M059J (cell line): Measurements from ENCODE around the gene TMEM231. TPM values are rescaled to one million over a fixed set of nuclear protein-coding genes. Genes with fewer than 3 reads are reported as not detected.
"Not testable (repeated sequence)": the region's sequence is repeated elsewhere in the genome, so short reads cannot be mapped to it uniquely, and the experiment has no call there.

Source experiments
- DNase-seq: peaks from one replicate; pipeline ENCODE4 v3.0.0-alpha.2; 2012; ENCODE audit warnings: low read depth
- total RNA-seq: library from RNA; depleted of rRNA; stranded (reverse); fragments of >200 nt; shearing (Covaris generic); gene quantifications from 2 replicates; pipeline ENCODE4 v1.2.3, GENCODE V29; 2014

The TMEM231 gene
- total RNA-seq, 1 experiment from 2014 or later, result 11.0 TPM

DNA sequence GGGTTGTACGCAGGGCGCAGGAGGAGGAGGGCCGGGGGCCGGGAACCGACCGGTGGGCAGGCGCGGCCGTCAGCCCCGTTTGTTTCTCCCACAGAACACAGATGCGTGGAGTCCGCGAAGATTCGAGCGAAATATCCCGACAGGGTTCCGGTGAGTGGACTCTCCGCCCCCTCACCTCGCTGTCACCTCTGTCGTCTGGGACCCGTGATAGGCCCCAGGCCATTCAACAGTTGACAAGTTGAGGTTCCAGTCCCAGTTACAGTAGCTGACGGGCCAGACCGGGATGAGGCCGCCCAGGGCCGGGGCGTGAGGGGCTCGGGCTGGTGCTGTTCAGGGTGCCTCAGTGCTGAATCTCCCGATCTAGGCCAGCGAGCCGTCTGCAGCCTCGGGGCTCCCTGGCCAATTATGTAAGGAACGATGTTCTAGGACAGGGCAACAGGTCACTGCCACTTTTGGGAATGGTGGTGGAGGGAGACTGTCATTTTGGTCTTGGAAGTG lies 10.8 kb upstream of the TMEM231 start:
- DNase-seq, result peak; percentile 12

DNA sequence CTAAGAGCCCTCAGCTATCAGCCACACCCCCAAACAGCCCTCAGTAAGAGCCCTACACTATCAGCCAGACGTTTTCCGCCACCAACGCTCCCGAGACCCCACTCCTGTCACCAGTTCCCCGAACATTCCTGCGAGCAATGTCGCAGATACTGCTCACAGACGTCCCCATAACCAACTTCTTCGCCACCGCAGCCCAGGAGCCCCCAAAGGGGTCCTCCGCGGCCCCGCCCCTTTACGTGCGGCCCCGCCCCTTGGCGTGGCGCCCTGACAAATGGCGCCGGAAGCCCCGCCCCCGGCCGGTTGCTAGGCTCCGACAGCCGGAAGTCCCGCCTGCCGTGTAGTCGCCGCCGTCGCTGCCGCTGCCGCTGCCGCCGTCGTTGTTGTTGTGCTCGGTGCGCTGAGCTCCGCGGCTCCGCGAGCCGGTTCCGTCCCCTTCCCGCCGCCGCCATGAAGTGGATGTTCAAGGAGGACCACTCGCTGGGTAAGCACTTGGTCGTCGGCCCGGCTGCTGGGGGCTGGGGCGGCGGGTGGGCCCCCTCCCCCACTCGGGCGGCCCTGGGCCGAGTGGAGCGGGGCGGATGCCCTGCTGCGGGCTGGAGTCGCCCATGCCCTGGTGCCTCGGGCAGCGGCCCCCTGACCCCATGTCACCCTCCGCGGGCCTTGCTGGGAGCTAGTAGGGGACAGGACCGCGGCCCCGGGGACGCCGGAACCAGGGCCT lies 10.1 kb upstream of the TMEM231 start, which contains the start of gene GABARAPL2:
TSS of gene GABARAPL2 (plus strand) at position 340 of the 718 bp plus-strand sequence. CDS start at position 448, 108 bp downstream.
- DNase-seq, result peak; percentile 68

DNA sequence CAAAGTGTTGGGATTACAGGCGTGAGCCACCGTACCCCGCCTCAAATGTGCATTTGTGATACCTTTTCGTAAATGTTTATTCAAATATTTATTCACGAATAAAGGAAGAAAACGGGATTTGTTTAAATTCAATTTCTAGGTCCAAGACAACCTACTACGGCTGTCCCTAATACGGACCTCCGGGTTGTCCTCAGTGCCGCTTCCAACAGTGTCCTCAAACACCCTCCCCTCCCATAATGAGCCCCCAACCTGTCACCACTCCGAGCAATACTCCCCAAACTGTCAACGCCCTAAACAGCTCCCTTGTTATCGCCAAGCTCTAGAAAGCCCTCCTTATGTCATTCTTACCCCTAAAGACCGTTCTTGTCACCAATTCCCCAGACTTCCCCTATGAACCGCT lies 9.6 kb upstream of the TMEM231 start:
- DNase-seq, result no peak

GRCh38 chr16:75559564-75560372 lies 3.7 kb upstream of the TMEM231 start:
- DNase-seq, result peak; percentile 55

- DNase-seq, result no peak
These were observed 2.9 kb upstream of the TMEM231 start for GRCh38 chr16:75558846-75559401.

GRCh38 chr16:75556431-75556950 lies 439 bp upstream of the TMEM231 start:
- DNase-seq, result no peak

DNA sequence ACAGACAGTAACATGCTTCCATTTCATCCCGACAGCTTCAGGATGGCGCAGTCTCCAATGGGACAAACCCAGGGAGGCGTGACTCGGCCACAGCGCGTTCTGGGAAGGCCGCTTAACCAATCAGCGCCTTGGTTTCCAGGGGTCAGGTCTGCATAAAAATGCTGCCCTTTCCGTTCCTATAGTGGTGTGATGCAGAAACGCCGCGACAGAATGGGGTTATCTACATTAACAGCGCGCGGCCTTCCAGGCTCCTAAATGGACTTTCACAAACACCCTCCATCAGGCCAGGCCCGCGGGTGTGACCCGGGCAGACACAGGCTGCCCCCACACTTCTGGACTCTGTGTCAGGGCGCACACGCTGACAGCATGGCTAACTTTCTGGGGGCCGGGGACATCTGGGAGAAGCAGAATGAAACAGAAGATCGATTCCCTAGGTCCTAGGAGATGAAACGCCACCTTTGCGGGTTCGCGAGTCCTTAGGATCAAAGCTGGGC lies 792 bp downstream of the TMEM231 start:
- peak; percentile 91 for DNase-seq

DNA sequence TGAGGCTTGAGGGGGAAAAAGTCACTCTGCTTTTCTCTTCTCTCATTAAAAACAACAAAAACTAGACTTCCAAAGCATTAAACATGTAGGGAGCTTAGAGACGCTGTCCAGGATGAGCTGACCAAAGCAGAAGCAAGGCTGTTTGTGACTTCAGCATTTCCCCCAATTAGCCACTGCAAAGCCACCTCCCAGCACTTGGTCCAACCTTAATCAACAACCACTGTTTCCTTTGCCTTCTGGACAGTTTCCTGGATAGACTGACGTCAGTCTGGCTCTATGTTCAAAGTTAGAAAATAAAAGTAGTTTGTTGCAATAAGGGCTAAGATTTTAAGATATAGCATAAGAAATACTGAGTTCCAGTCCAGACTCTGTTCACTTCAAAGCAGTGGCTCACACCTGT lies 3.1 kb downstream of the TMEM231 start:
- DNase-seq, result no peak

GRCh38 chr16:75550211-75550662 lies 5.8 kb downstream of the TMEM231 start:
- peak; percentile 35 for DNase-seq

- DNase-seq, result not testable (repeated sequence)
These were observed 7.6 kb downstream of the TMEM231 start for GRCh38 chr16:75548456-75548855.

GRCh38 chr16:75546293-75546692 lies 9.8 kb downstream of the TMEM231 start:
- DNase-seq, result no peak

DNA sequence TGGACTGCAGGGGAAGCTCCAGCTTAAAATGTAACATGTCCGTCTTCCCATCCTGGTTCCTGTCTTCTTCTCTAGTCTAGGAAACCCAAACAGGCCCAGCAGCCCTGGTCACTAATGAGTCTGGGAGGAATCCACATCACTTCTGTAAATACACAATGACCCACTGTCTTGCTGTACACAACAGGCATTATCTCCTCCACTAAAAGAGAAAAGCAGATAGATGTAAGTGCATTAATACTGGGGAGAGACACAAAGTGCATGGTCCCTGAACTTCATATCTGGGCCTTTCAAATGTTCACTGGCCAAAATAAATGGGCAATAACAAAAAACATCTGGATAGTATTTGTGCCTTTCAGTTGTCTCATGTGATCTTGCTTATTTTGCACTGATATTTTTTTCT lies 10.2 kb downstream of the TMEM231 start:
- not testable (repeated sequence) for DNase-seq

- DNase-seq, result not testable (repeated sequence)
These were observed 13.6 kb downstream of the TMEM231 start for GRCh38 chr16:75542462-75542861.

DNA sequence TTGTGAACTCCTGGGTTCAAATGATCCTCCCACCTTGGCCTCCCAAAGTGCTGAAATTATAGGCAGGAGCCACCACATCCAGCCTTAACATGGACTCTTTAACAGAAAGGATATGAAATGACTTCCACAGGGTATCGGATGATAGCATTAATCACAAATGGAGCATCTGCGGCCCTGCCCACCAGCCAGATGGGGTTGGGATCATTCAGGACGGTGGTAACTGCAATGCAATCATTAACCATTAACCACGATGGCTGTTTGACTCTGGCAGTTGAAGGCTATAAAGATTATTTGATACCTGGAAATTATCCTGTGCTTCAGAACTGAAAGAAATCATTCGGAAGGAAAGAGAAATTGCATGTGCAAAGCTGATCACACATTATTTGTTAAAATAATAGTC lies 14.8 kb downstream of the TMEM231 start:
- DNase-seq, result no peak

DNA sequence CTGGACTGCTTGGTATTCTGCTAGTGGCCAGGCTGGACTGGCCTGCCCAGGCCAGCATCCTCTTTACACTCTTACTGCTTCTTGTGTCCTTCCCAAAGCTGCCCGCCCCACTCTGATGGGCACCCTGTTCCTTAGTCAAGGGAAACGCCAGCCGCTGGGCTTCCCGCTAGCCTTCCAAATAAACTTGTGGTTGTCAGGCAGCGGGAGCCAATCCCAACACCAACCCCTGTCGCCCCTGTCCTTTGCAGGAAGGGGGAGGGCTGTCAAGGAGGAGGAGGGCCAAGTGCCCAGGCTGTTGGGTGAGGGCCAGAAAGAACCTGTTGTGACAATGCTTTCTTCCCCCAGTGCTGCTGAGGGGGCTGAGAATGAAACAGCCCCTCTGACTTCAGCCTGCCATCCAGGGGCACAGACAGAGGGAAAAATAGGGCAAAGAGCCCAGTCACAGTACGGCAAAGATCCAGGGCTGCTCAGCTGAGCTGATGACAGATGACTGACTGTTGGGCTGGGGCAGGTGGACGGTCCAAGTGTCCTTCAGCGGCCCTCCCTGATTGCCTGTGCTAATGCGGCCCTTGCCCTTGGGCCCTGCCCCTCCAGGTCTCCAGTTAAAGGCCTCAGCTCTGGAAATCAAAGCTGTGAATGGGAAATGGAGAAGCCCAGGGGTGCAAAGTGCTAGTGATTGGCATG lies 17.0 kb downstream of the TMEM231 start:
- DNase-seq, result not testable (repeated sequence)

GRCh38 chr16:75537776-75538175 lies 18.3 kb downstream of the TMEM231 start:
- no peak for DNase-seq

- no peak for DNase-seq
These were observed 20.2 kb downstream of the TMEM231 start, which contains the start of gene CHST5 for GRCh38 chr16:75535901-75536300. CHST5 (minus strand) TSS chr16:75536108; CDS start chr16:75530384, 5,724 bp downstream.

GRCh38 chr16:75535211-75535843 lies 20.7 kb downstream of the TMEM231 start:
- no peak for DNase-seq

DNA sequence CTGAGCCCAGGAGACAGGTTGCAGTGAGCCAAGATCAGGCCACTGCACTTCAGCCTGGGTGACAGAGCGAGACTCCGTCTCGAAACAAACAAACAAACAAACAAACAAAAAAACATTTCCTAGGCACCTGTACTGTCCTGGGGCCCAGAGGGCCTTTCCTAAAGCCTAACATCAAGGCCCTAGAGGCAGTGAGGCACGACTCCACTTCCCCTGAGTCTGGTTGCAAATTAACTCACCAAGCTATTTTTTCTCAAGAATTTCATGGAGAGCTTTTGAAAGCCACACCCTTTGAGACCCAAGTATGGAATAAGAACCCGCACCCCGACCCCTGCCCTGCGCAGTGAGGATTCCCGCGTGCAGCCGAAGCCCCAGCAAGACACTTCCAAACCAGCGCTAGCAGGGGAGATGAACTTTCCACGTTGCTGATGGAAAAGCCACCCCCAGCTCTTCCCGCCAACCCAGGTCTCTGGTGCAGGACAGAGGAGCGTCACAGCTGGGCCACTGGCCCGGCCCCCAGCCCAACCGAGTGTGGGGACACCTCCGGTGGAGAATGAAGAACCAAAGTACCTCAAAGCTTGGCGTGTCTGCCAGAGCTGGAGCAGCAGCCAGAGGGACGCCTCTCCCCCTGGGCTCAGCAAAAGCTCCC lies 21.4 kb downstream of the TMEM231 start:
- no peak for DNase-seq

DNA sequence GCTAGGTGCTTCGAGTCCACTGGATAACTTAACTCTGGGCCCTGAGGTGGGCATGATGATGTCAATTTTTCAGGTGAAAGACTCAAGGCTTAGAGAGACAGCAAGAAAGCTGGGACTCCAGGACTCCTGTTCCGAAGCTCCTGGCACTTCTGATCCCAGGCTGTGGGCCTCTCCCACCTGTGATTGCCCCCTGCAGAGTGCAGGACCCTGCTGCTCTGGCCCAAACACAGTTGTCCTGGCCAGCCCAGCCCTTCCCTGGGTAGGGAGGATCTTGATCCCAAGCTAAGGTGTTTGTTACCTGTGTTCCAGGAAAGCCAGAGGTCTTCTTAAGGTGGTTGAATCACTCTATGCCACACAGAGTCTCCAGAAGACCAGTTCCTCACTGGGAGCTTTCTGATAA lies 23.3 kb downstream of the TMEM231 start:
- no peak for DNase-seq
